ENCODE results near the gene TACR3.

DNA sequence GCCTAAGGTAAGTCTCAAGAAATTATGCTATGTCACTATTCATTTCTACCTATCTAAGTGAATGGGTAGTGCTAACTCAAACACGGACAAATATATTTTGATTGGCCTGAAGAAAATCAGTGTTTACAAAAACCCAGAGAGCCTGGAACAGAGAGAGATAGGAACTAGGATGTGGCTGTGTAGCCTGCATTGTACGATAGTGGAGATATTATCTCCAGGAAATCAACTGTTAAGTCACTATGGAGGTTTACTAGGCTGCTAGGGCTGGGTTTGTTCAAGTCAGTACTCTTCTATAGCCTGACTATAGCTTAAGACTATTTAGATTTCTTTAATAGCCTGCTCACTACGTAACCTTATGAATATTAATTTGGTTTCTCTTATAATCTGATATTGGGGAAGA lies 127.9 kb downstream of the TACR3 start:
- TF ChIP-seq, protein P1, sequence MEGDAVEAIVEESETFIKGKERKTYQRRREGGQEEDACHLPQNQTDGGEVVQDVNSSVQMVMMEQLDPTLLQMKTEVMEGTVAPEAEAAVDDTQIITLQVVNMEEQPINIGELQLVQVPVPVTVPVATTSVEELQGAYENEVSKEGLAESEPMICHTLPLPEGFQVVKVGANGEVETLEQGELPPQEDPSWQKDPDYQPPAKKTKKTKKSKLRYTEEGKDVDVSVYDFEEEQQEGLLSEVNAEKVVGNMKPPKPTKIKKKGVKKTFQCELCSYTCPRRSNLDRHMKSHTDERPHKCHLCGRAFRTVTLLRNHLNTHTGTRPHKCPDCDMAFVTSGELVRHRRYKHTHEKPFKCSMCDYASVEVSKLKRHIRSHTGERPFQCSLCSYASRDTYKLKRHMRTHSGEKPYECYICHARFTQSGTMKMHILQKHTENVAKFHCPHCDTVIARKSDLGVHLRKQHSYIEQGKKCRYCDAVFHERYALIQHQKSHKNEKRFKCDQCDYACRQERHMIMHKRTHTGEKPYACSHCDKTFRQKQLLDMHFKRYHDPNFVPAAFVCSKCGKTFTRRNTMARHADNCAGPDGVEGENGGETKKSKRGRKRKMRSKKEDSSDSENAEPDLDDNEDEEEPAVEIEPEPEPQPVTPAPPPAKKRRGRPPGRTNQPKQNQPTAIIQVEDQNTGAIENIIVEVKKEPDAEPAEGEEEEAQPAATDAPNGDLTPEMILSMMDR (IDR thresholded peaks at IDR 0.05 in 4 of 5, conservative IDR thresholded peaks at IDR 0.05 in 1 of 5), result no peak
- TF ChIP-seq POLR2A (IDR thresholded peaks at IDR 0.05), result no peak

All from gastrocnemius medialis (tissue), 4 donors.